Pulmonary artery endothelial cell (primary cell): ENCODE data around the gene PLXNA3. TPM values are rescaled to one million over a fixed set of nuclear protein-coding genes. Genes with fewer than 3 reads are reported as not detected.

Source experiments
- DNase-seq: peaks from one replicate; pipeline ENCODE4 v3.0.0-alpha.2; 2011; ENCODE audit warnings: low read depth, low spot score
- total RNA-seq: library from RNA; depleted of rRNA; stranded (reverse); fragments of >200 nt; gene quantifications from 2 replicates; pipeline ENCODE4 v1.2.3, GENCODE V29; 2014

PLXNA3 gene
- total RNA-seq, 1 donor from 2014 or later: 6.9 TPM

DNA sequence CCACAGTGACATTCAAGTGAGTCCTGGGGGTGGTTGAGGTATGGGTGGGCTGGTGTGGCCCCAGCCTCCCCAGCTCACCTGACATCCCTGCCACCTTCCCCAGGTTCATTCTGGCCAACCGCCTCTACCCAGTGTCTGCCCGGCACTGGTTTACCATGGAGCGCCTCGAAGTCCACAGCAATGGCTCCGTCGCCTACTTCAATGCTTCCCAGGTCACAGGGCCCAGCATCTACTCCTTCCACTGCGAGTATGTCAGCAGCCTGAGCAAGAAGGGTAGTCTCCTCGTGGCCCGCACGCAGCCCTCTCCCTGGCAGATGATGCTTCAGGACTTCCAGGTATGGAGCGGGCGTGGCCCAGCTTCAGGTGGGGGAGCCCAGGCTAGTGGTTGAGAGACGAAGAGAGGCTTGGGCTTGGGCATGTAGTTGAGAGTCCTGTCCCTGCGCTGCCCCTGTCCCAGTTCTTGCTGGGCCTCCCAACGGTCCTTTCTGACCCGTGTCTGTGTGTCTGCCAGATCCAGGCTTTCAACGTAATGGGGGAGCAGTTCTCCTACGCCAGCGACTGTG is 22.8 kb upstream of the PLXNA3 start:
- no peak for DNase-seq

- DNase-seq: no peak
Observed at GRCh38 chrX:154436374-154436982, 21.6 kb upstream of the PLXNA3 start.

- no peak for DNase-seq
Observed at GRCh38 chrX:154436983-154437752, 20.9 kb upstream of the PLXNA3 start, which contains the start of gene GDI1. Gene GDI1, plus strand, starts transcription at chrX:154437154. Its CDS starts 101 bp downstream, at chrX:154437255.

GRCh38 chrX:154437971-154438893 is 19.8 kb upstream of the PLXNA3 start:
- no peak for DNase-seq

DNA sequence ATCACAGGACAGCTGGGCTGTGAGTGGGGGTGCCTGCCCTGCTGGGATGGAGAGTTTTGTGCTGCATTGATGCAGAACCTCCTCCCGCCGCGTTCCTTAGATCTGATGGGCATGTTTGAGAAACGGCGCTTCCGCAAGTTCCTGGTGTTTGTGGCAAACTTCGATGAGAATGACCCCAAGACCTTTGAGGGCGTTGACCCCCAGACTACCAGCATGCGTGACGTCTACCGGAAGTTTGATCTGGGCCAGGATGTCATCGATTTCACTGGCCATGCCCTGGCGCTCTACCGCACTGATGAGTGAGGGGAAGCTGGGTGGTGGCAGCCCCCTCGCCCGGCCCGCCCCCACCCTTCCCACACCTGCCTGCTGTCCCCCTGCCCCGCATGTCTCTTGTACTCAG is 18.2 kb upstream of the PLXNA3 start:
- no peak for DNase-seq

DNA sequence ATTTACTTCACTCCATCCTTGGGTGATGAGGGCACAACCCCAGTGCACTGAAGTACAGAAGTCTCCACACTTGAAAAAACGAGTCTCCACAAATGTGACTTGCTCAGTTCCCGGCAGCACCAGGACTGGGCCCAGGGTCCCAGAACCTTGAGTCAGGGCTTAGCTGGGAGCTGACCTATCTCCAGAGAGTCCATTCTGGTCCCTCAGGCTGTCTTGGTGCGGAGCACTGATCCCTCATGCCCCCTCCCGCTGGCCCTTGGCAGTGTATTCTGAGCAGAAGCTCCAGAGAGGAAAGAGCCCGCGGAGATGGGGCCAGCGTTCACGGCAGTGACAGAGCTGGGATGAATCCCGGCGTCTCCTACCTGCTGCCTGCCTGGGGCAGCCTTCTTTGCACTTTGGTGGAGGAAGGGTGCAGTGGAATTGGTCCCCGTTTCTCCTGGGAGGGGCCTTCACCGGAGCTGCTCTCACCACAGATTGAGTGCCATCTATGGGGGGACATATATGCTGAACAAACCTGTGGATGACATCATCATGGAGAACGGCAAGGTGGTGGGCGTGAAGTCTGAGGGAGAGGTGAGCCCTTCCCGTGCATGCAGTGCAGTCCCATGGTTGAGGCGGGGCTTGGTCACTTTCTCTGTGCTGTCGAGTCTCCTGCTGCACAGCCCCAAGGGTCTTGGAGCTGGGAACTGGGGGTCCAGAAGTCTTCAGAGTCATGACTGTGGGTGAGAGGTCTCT is 17.3 kb upstream of the PLXNA3 start:
- no peak for DNase-seq

GRCh38 chrX:154441564-154441963 is 16.5 kb upstream of the PLXNA3 start:
- DNase-seq: no peak

DNA sequence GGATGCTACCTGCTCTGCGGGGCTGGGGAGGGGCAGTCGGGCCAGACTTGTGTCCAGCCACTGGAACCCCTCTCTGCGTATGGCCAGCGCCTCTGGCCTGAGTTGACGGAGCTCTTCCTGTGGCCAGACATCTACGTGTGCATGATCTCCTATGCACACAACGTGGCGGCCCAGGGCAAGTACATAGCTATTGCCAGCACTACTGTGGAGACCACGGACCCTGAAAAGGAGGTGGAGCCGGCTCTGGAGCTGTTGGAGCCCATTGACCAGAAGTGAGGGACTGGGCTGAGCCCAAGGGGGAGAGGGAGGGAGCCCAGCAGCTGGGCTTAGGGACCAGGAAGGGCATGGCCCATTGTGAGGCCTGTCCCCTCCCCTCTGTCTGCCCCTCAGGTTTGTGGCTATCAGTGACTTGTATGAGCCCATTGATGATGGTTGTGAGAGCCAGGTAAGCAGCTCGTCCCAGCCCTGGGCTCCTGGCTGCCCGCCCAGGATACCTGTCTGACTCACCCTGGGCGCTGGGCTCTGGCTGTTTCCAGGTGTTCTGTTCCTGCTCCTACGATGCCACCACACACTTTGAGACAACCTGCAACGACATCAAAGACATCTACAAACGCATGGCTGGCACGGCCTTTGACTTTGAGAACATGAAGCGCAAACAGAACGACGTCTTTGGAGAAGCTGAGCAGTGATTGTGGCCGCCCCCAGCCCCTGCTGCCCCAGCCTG is 15.9 kb upstream of the PLXNA3 start:
- no peak for DNase-seq

DNA sequence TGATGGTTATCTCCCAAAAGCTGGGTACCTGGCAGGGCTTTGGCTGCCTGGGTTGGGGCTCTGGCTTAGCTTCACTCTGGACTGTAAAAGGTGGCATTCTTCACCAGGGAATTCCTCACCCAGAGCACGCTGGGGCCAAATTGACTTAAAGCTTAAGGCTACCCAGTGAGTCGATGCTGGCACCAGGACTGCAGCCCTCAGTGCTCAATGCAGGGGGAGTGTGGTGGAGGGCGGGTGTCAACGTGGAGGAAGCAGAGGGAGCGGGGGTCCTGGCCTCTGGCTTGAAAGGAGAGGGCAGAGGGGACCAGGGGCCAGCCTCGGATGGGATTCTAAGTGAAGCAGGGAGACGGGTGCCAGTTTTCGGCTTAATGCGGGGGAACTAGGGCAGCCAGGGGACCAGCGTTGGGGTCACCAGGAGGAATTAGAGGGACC is 14.6 kb upstream of the PLXNA3 start:
- DNase-seq: no peak

DNA sequence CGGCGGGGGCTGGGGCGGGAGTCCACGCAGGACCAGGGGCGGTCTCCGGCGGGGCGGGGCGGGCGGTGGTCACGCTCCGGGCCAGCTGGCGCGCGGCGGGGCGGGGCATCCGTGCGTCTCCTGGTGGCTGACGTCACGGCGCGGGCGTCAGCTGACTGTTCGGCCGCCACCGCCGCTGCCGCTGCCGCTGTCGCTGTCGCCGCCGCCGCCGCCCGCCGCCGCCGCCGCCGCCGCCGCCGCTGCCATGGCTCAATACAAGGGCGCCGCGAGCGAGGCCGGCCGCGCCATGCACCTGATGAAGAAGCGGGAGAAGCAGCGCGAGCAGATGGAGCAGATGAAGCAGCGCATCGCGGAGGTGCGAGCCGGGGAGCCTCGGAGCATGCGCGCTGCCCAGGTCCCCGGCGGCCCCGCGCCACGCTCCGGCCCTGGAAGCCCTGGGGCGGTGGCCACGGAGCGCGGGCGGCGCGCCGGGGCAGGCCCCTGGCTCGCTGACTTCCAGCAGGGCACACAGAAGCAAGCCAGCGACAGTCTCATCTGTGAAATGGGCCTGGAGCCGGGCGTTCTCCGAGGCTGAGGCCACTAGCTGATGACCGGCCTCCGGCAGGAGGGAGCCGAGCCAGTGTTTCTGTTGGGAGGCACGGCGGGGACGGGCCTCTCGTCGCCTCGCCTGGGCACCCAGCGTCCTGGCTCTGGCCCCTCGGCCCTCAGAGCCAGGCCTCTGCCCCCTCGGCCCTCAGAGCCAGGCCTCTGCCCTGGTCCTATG is 13.9 kb upstream of the PLXNA3 start, which contains the start of gene FAM50A:
TSS of gene FAM50A (plus strand) at position 150 of the 763 bp plus-strand sequence. CDS start at position 245, 95 bp downstream.
- no peak for DNase-seq

- DNase-seq: no peak
Observed at GRCh38 chrX:154444755-154445246, 13.3 kb upstream of the PLXNA3 start.

DNA sequence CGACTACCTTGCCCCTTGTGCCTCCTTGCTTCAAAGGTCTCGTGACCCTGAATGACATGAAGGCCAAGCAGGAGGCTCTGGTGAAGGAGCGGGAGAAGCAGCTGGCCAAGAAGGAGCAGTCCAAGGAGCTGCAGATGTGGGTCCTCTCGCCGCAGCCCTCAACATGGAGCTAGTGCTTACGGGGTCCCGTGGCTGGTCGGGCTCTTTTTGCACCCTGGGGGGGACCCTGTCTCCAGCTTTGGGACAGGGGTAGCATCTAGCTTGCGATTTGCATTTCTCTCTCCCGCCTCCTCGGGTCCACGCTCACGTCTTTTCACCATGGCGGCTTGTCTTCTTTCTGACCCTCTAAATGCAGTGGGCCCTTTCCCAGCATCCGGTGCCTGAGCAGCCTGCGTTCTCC is 12.3 kb upstream of the PLXNA3 start:
- DNase-seq: no peak

DNA sequence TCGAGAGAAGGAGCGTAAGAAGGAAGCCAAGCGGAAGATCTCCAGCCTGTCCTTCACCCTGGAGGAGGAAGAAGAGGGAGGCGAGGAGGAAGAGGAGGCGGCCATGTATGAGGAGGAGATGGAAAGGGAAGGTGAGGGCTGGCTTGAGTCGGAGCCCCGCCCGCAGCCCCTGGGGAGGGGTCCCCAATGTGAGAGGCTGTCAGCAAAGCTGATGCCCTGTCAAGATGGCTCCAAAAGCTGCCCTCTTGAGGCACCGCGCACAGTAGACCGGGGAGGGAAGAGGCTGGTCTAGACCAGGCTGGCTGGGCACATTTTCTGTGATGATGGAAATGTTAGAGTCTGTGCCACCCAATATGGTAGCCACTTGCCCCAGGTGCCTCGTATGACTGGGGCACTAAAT is 11.7 kb upstream of the PLXNA3 start:
- DNase-seq: no peak

DNA sequence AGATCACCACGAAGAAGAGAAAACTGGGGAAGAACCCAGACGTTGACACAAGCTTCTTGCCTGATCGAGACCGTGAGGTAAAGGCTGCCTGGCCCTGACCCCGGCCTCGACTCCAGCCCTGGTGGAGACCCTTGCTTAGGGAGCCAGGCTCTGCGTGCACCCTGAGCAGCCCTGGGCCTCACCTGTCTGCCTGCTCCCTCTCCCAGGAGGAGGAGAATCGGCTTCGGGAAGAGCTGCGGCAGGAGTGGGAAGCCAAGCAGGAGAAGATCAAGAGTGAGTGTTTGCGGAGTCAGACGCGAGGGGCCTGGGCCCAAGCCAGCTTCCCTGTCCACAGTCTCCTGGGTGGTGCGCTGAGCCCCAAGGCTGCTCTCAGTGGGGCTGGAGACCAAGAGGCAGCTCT is 9.6 kb upstream of the PLXNA3 start:
- DNase-seq: no peak

GRCh38 chrX:154449618-154450017 is 8.5 kb upstream of the PLXNA3 start:
- DNase-seq: no peak

DNA sequence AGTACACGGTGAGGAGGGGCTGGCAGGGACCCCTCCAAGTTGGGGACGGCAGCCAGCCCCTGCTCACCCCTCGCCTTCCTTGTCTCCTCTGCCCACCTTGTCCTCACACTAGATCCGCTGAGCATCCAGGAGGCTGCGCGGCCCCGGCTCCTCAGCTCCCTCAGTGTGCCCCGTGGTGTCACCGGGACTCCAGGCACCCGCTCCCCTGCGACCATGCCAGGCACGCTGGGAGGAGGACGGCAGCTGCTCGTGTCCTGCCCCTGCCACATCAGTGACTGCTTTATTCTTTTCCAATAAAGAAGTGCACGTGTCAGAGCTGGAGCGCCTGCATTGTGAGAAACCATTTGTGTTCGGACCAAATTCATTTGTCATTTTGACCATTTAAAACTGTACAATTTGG is 7.8 kb upstream of the PLXNA3 start:
- DNase-seq: no peak

- no peak for DNase-seq
Observed at GRCh38 chrX:154452823-154453222, 5.3 kb upstream of the PLXNA3 start.

DNA sequence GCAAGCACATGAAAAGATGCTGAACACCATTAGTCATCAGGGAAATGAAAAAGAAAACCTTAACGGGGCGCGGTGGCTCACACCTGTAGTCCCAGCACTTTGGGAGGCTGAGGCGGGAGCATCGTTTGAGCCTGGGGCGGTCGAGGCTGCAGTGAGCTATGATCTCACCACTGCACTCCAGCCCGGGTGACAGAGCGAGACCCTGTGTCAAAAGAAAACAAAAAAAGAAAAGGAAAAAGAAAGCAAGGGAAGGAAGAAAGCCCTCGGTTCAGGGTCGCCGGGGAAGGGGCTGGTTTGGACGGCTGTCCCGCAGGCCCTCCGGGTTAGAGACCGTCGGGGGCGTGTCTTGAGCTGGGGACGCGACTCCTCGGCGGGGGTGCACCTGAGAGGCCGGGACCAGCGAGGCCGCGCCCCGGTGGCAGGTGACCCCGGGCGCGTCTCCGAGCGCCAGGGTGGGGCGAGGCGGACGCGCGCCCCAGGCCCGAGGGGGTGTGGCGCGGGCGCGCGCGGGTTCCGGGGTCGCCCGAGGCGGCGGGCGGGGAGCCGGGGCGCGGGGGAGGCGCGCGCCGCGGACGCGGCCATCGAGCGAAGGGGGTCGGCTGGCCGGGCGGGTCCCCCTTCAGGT is 478 bp upstream of the PLXNA3 start:
- no peak for DNase-seq
